Panc1 (cell line): ENCODE data around the gene ARHGAP6. TPM values are rescaled to one million over a fixed set of nuclear protein-coding genes. Genes with fewer than 3 reads are reported as not detected.

Source experiments
- ATAC-seq: fragments of 200-7000 bp; cut with Tn5 transposase; 2 replicates; pipeline ENCODE4 v1.9.1; 2020; ENCODE audit warnings: mild to moderate bottlenecking, moderate library complexity
- BruUV-seq: library from RNA; stranded (reverse); fragments of 400-500 nt; replicated peaks from 2 replicates; lab custom pipeline; 2021; lab: Mats Ljungman, UMichigan
- CTCF ChIA-PET: fragments of 300-600 bp; sonication (Branson Sonifier 250); formaldehyde crosslinking; loops from one replicate; lab custom pipeline; 2022; ENCODE audit warnings: antibody characterized with exemption; lab: Charles Lee
- POLR2A ChIA-PET: fragments of 300-600 bp; sonication (Branson Sonifier 250); formaldehyde crosslinking; loops from one replicate; lab custom pipeline; 2022; ENCODE audit warnings: antibody characterized with exemption; lab: Charles Lee
- DNase-seq: peaks from one replicate; pipeline ENCODE4 v3.0.0-alpha.2; 2010; ENCODE audit warnings: low read depth, low spot score
- H3K27ac ChIP-seq: 2 replicates; pipeline ENCODE4 v1.5.1; 2011; ENCODE audit warnings: mild to moderate bottlenecking, low read length, inconsistent platforms
- H3K27me3 ChIP-seq: fragments of 200-500 bp; sonication (Bioruptor generic); 2 replicates; pipeline ENCODE4 v1.6.0; 2014; ENCODE audit warnings: low read length, inconsistent platforms; ENCODE audit not compliant: control insufficient read depth, insufficient read depth
- H3K36me3 ChIP-seq: fragments of 200-500 bp; sonication (Bioruptor generic); 2 replicates; pipeline ENCODE4 v1.5.1; 2014; ENCODE audit warnings: inconsistent platforms, mild to moderate bottlenecking, low read length, moderate library complexity; ENCODE audit not compliant: control insufficient read depth, insufficient read depth
- H3K4me1 ChIP-seq: 2 replicates; pipeline ENCODE4 v1.5.1; 2011; ENCODE audit warnings: inconsistent platforms, mild to moderate bottlenecking, low read length, moderate library complexity; ENCODE audit not compliant: control insufficient read depth, insufficient read depth
- H3K4me3 ChIP-seq, 2 experiments: 2 replicates each; pipeline ENCODE4 v1.5.1; 2011 to 2012; ENCODE audit warnings: low read depth in 2 of 2, low read length in 2 of 2, mild to moderate bottlenecking in 2 of 2, inconsistent platforms in 1 of 2, moderate library complexity in 1 of 2
- H3K9me3 ChIP-seq: fragments of 200-500 bp; sonication (Bioruptor generic); 2 replicates; pipeline ENCODE4 v1.5.1; 2014; ENCODE audit warnings: low read depth, mild to moderate bottlenecking, inconsistent platforms, low read length, moderate library complexity; ENCODE audit not compliant: control insufficient read depth, insufficient read depth
- POLR2AphosphoS5 ChIP-seq: IDR thresholded peaks from 2 replicates; pipeline ENCODE4 v1.6.1; 2012; ENCODE audit warnings: mild to moderate bottlenecking, low read depth, low read length, moderate library complexity
- SIN3A ChIP-seq: IDR thresholded peaks from 2 replicates; pipeline ENCODE4 v1.6.1; 2012; ENCODE audit warnings: low read depth, mild to moderate bottlenecking, low read length, moderate library complexity, borderline replicate concordance; ENCODE audit not compliant: insufficient read depth
- TCF7L2 ChIP-seq: IDR thresholded peaks from 2 replicates; pipeline ENCODE4 v1.6.1; 2011; ENCODE audit warnings: mild to moderate bottlenecking, low read depth, low read length, inconsistent platforms
- in situ Hi-C: cut with HindIII; loops from 2 replicates; pipeline ENCODE4 v1.10.0; 2016; ENCODE audit warnings: low sequenced_read_pairs, low pct_unique_long_range_greater_than_20kb
- intact Hi-C: fragments of 100-400 bp; cut with micrococcal nuclease; formaldehyde crosslinking; loops from one replicate; pipeline ENCODE4 v1.10.0; 2022; ENCODE audit not compliant: unreplicated experiment
- total RNA-seq: library from RNA; stranded (reverse); gene quantifications from one replicate; pipeline ENCODE4 v1.2.1, GENCODE V29; 2021; ENCODE audit not compliant: unreplicated experiment
- TF ChIP-seq, protein P1 (sequence below): fragments of 450-650 bp; IDR thresholded peaks from 2 replicates; pipeline ENCODE4 v1.5.1; 2017; ENCODE audit warnings: mild to moderate bottlenecking
- TF ChIP-seq, protein P2 (sequence below), 2 experiments: IDR thresholded peaks; 2 replicates each; pipeline ENCODE4 v1.6.1; 2011 to 2012; ENCODE audit warnings: low read depth in 2 of 2, control low read depth in 1 of 2, low read length in 1 of 2, mild to moderate bottlenecking in 1 of 2, moderate library complexity in 1 of 2; ENCODE audit not compliant: insufficient read depth in 1 of 2

The ARHGAP6 gene
- total RNA-seq, 1 experiment from 2014 or later, result 0.13 TPM

DNA sequence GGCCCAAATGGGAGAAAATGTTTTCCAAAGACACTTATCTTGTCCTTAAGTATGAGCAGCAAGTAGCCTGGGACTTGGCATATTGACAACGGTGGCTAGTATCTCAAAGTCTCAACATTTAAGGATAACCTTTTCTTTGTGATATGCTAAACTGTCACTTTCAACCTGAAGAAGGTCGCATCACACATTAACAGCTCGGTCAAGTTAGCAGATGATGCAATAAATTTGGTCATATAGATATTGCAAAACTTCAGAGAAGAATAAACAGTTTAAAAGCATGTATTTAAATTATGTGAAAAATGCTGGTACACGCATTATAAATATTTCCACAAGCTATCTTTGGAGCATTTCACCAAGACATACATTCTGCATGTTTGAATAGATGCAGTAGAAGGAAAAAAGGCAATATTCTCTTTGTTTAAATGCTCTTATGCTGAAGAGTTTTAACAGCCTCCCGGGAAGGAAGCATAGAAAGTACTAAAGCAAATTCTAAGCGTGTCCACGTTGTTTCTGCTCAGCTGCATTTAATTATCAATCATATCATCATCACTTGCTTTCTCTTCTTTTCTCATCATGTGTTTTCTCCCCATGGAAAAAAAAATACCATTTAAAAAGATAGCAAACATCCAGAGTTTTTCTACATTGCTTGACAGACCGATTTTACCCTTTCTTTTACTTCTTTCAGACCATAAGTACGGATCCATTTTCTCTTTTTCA is 24.2 kb downstream of the ARHGAP6 start:
- Histone ChIP-seq H3K27me3 (no peaks in the 10 kb centered on the region), H3K9me3 (no peaks in the 10 kb centered on the region), H3K27ac (no peak overlapping the region), H3K4me3 (no peak overlapping the region), H3K4me1 (no peaks in the 10 kb centered on the region), H3K36me3 (no peaks in the 10 kb centered on the region)
- POLR2A ChIA-PET, result no interaction called here
- CTCF ChIA-PET, result no interaction called here
- intact Hi-C loops, result no loop called here
- no peak for TF ChIP-seq POLR2AphosphoS5
- no peak for TF ChIP-seq TCF7L2
- no peak for TF ChIP-seq SIN3A
- TF ChIP-seq, protein P1, sequence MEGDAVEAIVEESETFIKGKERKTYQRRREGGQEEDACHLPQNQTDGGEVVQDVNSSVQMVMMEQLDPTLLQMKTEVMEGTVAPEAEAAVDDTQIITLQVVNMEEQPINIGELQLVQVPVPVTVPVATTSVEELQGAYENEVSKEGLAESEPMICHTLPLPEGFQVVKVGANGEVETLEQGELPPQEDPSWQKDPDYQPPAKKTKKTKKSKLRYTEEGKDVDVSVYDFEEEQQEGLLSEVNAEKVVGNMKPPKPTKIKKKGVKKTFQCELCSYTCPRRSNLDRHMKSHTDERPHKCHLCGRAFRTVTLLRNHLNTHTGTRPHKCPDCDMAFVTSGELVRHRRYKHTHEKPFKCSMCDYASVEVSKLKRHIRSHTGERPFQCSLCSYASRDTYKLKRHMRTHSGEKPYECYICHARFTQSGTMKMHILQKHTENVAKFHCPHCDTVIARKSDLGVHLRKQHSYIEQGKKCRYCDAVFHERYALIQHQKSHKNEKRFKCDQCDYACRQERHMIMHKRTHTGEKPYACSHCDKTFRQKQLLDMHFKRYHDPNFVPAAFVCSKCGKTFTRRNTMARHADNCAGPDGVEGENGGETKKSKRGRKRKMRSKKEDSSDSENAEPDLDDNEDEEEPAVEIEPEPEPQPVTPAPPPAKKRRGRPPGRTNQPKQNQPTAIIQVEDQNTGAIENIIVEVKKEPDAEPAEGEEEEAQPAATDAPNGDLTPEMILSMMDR, result no peak
- TF ChIP-seq, protein P2, sequence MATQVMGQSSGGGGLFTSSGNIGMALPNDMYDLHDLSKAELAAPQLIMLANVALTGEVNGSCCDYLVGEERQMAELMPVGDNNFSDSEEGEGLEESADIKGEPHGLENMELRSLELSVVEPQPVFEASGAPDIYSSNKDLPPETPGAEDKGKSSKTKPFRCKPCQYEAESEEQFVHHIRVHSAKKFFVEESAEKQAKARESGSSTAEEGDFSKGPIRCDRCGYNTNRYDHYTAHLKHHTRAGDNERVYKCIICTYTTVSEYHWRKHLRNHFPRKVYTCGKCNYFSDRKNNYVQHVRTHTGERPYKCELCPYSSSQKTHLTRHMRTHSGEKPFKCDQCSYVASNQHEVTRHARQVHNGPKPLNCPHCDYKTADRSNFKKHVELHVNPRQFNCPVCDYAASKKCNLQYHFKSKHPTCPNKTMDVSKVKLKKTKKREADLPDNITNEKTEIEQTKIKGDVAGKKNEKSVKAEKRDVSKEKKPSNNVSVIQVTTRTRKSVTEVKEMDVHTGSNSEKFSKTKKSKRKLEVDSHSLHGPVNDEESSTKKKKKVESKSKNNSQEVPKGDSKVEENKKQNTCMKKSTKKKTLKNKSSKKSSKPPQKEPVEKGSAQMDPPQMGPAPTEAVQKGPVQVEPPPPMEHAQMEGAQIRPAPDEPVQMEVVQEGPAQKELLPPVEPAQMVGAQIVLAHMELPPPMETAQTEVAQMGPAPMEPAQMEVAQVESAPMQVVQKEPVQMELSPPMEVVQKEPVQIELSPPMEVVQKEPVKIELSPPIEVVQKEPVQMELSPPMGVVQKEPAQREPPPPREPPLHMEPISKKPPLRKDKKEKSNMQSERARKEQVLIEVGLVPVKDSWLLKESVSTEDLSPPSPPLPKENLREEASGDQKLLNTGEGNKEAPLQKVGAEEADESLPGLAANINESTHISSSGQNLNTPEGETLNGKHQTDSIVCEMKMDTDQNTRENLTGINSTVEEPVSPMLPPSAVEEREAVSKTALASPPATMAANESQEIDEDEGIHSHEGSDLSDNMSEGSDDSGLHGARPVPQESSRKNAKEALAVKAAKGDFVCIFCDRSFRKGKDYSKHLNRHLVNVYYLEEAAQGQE (IDR thresholded peaks at IDR 0.05; ENCODE audit: insufficient read depth in 1 of 2, low read depth in 2 of 2, low read length in 1 of 2), result no peak
- ATAC-seq, result no peak
- no peak for DNase-seq
- in situ Hi-C loops, result no loop called here
- BruUV-seq, result no TSS peak

DNA sequence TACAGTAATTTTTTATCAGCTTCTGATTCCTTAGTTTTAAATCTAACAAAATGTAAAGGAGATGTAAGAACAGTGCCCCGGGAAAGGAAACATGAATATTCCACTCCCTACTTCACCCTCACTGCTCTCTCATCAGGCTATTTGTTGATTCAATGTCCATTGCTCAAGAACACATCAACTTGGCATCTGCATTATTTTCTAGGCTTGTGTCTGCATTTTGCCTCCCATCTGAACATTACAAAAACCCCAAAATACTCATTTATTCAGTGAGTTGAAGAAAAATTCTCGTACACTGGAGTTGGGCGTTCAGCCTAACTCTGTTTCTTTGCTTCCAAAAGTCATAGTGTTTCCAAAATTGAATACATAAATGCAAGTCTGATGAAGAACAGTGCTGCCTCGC is 25.6 kb downstream of the ARHGAP6 start:
- Histone ChIP-seq H3K27me3 (no peaks in the 10 kb centered on the region), H3K27ac (no peak overlapping the region), H3K36me3 (no peaks in the 10 kb centered on the region), H3K9me3 (no peaks in the 10 kb centered on the region), H3K4me3 (no peak overlapping the region), H3K4me1 (no peaks in the 10 kb centered on the region)
- TF ChIP-seq SIN3A (no peak), TCF7L2 (no peak), POLR2AphosphoS5 (no peak)
- TF ChIP-seq, protein P1, result no peak
- TF ChIP-seq, protein P2 (IDR thresholded peaks at IDR 0.05; ENCODE audit: insufficient read depth in 1 of 2, low read depth in 2 of 2, low read length in 1 of 2), result no peak
- BruUV-seq, result no TSS peak
- no peak for ATAC-seq
- ChIA-PET CTCF (no interaction called here), POLR2A (no interaction called here)
- intact Hi-C loops (no loop called here), in situ Hi-C loops (no loop called here)
- no peak for DNase-seq
